Mesenchymal stem cell (in vitro differentiated cells and primary cell): ENCODE measurements around the gene CEACAM8.

Source experiments
- DNase-seq: peaks from one replicate; pipeline ENCODE4 v3.0.0-alpha.2; 2013
- H2AFZ ChIP-seq: one replicate; pipeline ENCODE4 v1.6.1; 2013; ENCODE audit warnings: low read depth, mild to moderate bottlenecking, control low read depth, inconsistent platforms, low read length, moderate library complexity
- H2AK5ac ChIP-seq: 2 replicates; pipeline ENCODE4 v1.6.1; 2013; ENCODE audit warnings: low read length, moderate library complexity, mild to moderate bottlenecking, inconsistent platforms; ENCODE audit not compliant: severe bottlenecking
- H2BK120ac ChIP-seq: one replicate; pipeline ENCODE4 v1.6.1; 2013; ENCODE audit warnings: low read depth, mild to moderate bottlenecking, inconsistent platforms, low read length, moderate library complexity
- H2BK12ac ChIP-seq, 2 experiments: one replicate each; pipeline ENCODE4 v1.6.1; 2013; ENCODE audit warnings: inconsistent platforms in 2 of 2, low read length in 2 of 2, mild to moderate bottlenecking in 2 of 2, moderate library complexity in 2 of 2, control low read depth in 1 of 2
- H2BK15ac ChIP-seq: one replicate; pipeline ENCODE4 v1.6.1; 2013; ENCODE audit warnings: mild to moderate bottlenecking, low read depth, inconsistent platforms; ENCODE audit not compliant: poor library complexity, severe bottlenecking
- H2BK5ac ChIP-seq: 2 replicates; pipeline ENCODE4 v1.6.1; 2013; ENCODE audit warnings: low read depth, mild to moderate bottlenecking, low read length, control low read depth, inconsistent platforms; ENCODE audit not compliant: poor library complexity, severe bottlenecking
- H3K14ac ChIP-seq, 2 experiments: one replicate each; pipeline ENCODE4 v1.6.1; 2013; ENCODE audit warnings: inconsistent platforms in 2 of 2, low read length in 2 of 2, control low read depth in 1 of 2, mild to moderate bottlenecking in 1 of 2, moderate library complexity in 1 of 2
- H3K18ac ChIP-seq, 2 experiments: one replicate each; pipeline ENCODE4 v1.6.1; 2013; ENCODE audit warnings: inconsistent platforms in 2 of 2, low read length in 2 of 2, control low read depth in 1 of 2, low read depth in 1 of 2, mild to moderate bottlenecking in 1 of 2
- H3K23ac ChIP-seq, 2 experiments: one replicate each; pipeline ENCODE4 v1.6.1; 2013; ENCODE audit warnings: inconsistent platforms in 2 of 2, low read length in 2 of 2, mild to moderate bottlenecking in 2 of 2, moderate library complexity in 2 of 2, control low read depth in 1 of 2
- H3K27ac ChIP-seq: 2 replicates; pipeline ENCODE4 v1.5.1; 2013; ENCODE audit warnings: mild to moderate bottlenecking, moderate library complexity, low read length, control low read depth, inconsistent platforms; ENCODE audit not compliant: poor library complexity, severe bottlenecking
- H3K27me3 ChIP-seq, 2 experiments: 2 replicates each; pipeline versions ENCODE4 v1.6.1 to v1.7.0; 2013; ENCODE audit warnings: low read length in 2 of 2, mild to moderate bottlenecking in 2 of 2, moderate library complexity in 2 of 2, control low read depth in 1 of 2, inconsistent platforms in 1 of 2; ENCODE audit not compliant: control insufficient read depth in 1 of 2, insufficient read depth in 1 of 2
- H3K36me3 ChIP-seq, 2 experiments: 2 replicates each; pipeline versions ENCODE4 v1.6.1 to v1.7.0; 2013; ENCODE audit warnings: low read length in 2 of 2, control low read depth in 1 of 2, inconsistent platforms in 1 of 2, low read depth in 1 of 2, mild to moderate bottlenecking in 1 of 2; ENCODE audit not compliant: insufficient read depth in 2 of 2, control insufficient read depth in 1 of 2
- H3K4ac ChIP-seq, 2 experiments: one replicate each; pipeline ENCODE4 v1.6.1; 2013; ENCODE audit warnings: inconsistent platforms in 2 of 2, low read length in 2 of 2, mild to moderate bottlenecking in 2 of 2, moderate library complexity in 2 of 2, control low read depth in 1 of 2, low read depth in 1 of 2
- H3K4me1 ChIP-seq: 2 replicates; pipeline ENCODE4 v1.6.1; 2013; ENCODE audit warnings: low read depth, low read length, control low read depth; ENCODE audit not compliant: control insufficient read depth, insufficient read depth
- H3K4me2 ChIP-seq: 2 replicates; pipeline ENCODE4 v1.6.1; 2013; ENCODE audit warnings: low read length, mild to moderate bottlenecking, inconsistent platforms; ENCODE audit not compliant: poor library complexity, severe bottlenecking
- H3K4me3 ChIP-seq, 2 experiments: 2 replicates each; pipeline versions ENCODE4 v1.5.1 to v1.7.0; 2013; ENCODE audit warnings: low read length in 2 of 2, mild to moderate bottlenecking in 2 of 2, control low read depth in 1 of 2, low read depth in 1 of 2; ENCODE audit not compliant: insufficient read depth in 1 of 2
- H3K79me1 ChIP-seq: replicated peaks from 2 replicates; pipeline ENCODE4 v1.6.1; 2013; ENCODE audit warnings: mild to moderate bottlenecking, control low read depth, low read length, inconsistent platforms; ENCODE audit not compliant: poor library complexity, severe bottlenecking
- H3K9ac ChIP-seq: 2 replicates; pipeline ENCODE4 v1.7.0; 2013; ENCODE audit warnings: mild to moderate bottlenecking, low read length, moderate library complexity
- H3K9me3 ChIP-seq: 2 replicates; pipeline ENCODE4 v1.7.0; 2013; ENCODE audit warnings: mild to moderate bottlenecking, low read length; ENCODE audit not compliant: control insufficient read depth
- H4K8ac ChIP-seq: one replicate; pipeline ENCODE4 v1.6.1; 2013; ENCODE audit warnings: inconsistent platforms, mild to moderate bottlenecking, low read length, moderate library complexity
- H4K91ac ChIP-seq: one replicate; pipeline ENCODE4 v1.6.1; 2013; ENCODE audit warnings: mild to moderate bottlenecking, low read length, inconsistent platforms
- WGBS: methylation state at CpG from one replicate; pipeline ENCODE4 v1.1.7; 2013; ENCODE audit warnings: mixed read lengths; 5-methylcytosine and 5-hydroxymethylcytosine counted together

The CEACAM8 gene

DNA sequence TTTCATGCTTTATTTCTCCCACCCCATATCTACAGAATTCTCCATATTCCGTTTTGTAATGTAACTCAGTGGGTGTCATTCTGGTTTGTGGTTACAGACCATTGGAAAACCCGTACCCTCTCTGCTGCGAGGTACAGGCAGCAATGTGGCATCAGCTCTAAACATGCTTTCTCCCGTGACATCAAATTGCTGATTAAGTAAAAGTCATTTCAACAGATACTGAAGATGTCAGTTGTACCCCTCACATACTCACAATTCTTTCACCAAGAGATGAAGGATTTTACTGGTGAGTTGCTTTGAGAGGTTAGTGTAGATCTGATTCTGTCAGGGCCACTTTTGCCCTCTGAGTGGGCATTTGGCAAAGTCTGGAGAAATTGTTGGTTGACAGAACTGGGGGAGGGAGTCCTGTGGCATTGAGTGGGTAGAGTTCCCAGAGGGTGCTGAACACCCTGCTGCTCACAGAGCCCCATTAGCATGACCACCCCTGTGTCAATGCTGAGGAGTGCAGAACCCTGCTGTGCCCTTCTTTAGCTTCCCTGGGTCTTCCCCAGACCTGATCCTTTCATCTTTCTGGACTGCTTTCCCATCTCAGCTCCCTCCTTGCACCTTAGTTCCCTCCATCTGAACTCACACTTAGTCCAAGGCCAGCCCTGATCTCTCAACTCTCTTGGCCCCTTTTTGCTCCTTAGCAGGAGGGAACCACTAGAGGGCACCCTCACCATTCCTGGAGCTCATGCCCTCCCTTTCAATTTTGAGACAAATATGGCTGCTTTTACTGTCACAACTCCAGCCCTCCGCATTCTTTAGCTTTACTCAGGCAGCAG is 39.9 kb upstream of the CEACAM8 start:
- no peaks in the 10 kb centered on the region for H3K4me1 ChIP-seq
- H3K4me2 ChIP-seq: no peak overlapping the region
- WGBS: 55% methylated on average over 4 of the region's 5 CpGs
- no peak overlapping the region for H4K91ac ChIP-seq
- DNase-seq: no peak
- no peak overlapping the region for H3K14ac ChIP-seq
- H3K9me3 ChIP-seq: peaks cover 7% of the 10 kb centered on the region
- H2AK5ac ChIP-seq: no peak overlapping the region
- H3K4me3 ChIP-seq: no peak overlapping the region
- no peak overlapping the region for H2BK120ac ChIP-seq
- no peak overlapping the region for H2BK15ac ChIP-seq
- H2BK5ac ChIP-seq: no peak overlapping the region
- no peak overlapping the region for H2AFZ ChIP-seq
- no peak overlapping the region for H3K4ac ChIP-seq
- peaks cover 0 to 32% of the 10 kb centered on the region in 2 experiments for H3K27me3 ChIP-seq
- no peak overlapping the region for H4K8ac ChIP-seq
- no peak overlapping the region for H3K23ac ChIP-seq
- no peak overlapping the region for H3K9ac ChIP-seq
- no peaks in the 10 kb centered on the region for H3K36me3 ChIP-seq
- H3K79me1 ChIP-seq: no peaks in the 10 kb centered on the region
- no peak overlapping the region for H2BK12ac ChIP-seq
- no peak overlapping the region for H3K18ac ChIP-seq
- H3K27ac ChIP-seq: no peak overlapping the region

DNA sequence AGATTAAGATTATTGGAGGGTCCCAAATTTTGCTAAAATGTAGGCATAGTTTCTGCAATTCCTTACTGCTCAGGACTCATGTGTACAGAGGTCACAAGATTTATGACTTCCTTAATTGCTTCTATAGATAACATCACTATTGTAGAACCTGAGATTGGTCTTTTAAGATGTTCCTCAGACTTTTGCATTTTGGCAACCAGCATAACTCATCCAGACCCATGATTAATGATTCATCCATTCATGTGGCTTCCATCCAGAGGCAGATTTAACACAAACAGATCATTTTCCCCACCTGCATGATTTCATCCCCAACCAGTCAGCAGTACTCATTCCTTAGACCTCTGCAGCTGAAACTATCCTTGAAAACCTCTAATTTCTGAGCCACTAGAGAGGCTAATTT is 34.5 kb upstream of the CEACAM8 start:
- Histone ChIP-seq H3K4me1 (no peaks in the 10 kb centered on the region), H3K18ac (no peak overlapping the region), H3K27ac (no peak overlapping the region), H3K14ac (no peak overlapping the region), H2AFZ (no peak overlapping the region), H2BK15ac (no peak overlapping the region), H2BK12ac (no peak overlapping the region), H3K4me2 (no peak overlapping the region), H3K4ac (no peak overlapping the region), H3K23ac (no peak overlapping the region), H2BK5ac (no peak overlapping the region), H3K4me3 (no peak overlapping the region), H4K91ac (no peak overlapping the region), H3K9ac (no peak overlapping the region), H4K8ac (no peak overlapping the region), H3K9me3 (peaks cover 13% of the 10 kb centered on the region), H3K79me1 (no peaks in the 10 kb centered on the region), H2AK5ac (no peak overlapping the region), H3K36me3 (no peaks in the 10 kb centered on the region), H3K27me3 (peaks cover 0 to 46% of the 10 kb centered on the region in 2 experiments), H2BK120ac (no peak overlapping the region)
- DNase-seq: no peak

DNA sequence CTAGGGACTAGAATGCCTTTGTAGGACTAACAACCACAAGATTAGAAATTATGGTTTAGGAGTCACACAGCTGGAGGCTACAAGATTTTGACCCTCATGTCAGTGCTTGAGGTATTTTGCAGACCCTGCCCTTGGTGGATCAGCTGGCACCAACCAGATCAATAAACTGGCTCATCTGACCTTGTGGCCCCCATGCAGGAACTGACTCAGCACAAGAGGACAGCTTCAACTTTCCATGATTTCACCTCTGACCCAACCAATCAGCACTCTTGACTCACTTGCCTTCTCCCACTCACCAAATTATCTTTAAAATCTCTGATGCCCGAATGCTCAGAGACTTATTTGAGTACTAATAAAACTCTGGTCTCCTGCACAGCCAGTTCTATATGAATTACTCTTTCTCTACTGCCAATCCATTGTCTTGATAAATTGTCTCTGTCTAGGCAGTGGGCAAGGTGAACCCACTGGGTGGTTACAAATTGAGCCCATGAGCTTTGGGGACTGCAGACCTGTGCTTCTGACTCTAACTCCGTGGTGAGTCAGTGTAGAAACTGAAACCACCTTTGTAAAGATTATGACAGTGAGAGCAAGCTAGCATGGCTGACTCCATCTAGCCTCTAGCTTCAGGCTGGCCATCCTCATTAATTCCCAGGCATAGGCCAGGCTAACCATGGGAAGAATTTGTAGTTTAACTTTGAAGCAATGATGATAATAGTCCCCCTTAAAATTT is 33.9 kb upstream of the CEACAM8 start:
- H3K79me1 ChIP-seq: no peaks in the 10 kb centered on the region
- H4K91ac ChIP-seq: no peak overlapping the region
- 10% methylated on average over 2 of the region's 2 CpGs for WGBS
- no peak overlapping the region for H3K27ac ChIP-seq
- no peak overlapping the region for H3K14ac ChIP-seq
- no peak overlapping the region for H2BK12ac ChIP-seq
- DNase-seq: no peak
- H3K4me2 ChIP-seq: no peak overlapping the region
- no peak overlapping the region for H2AK5ac ChIP-seq
- peaks cover 0 to 42% of the 10 kb centered on the region in 2 experiments for H3K27me3 ChIP-seq
- H4K8ac ChIP-seq: no peak overlapping the region
- no peak overlapping the region for H3K23ac ChIP-seq
- H2AFZ ChIP-seq: no peak overlapping the region
- no peak overlapping the region for H2BK5ac ChIP-seq
- no peaks in the 10 kb centered on the region for H3K36me3 ChIP-seq
- H3K4me1 ChIP-seq: no peaks in the 10 kb centered on the region
- no peak overlapping the region for H3K9ac ChIP-seq
- no peak overlapping the region for H3K4me3 ChIP-seq
- H2BK15ac ChIP-seq: no peak overlapping the region
- peaks cover 13% of the 10 kb centered on the region for H3K9me3 ChIP-seq
- no peak overlapping the region for H2BK120ac ChIP-seq
- H3K4ac ChIP-seq: no peak overlapping the region
- H3K18ac ChIP-seq: no peak overlapping the region

DNA sequence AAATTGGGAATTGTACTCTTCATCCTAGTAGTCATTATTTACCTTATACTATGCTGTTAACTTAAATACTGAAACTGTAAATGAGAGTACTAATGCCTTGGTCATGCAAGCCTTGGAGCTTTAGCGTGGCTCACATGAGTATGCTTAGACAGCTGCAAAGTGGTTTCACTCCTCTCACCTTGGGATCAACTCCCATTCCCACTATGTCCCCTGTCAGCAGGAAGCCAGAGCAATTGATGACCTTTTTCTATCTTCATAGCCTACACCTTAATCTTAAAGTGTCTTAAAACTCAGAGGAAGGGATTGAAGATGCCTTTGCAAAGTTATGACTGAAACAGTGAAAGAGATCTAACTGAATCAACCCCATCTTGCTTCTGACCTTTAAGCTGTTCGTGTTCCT is 33.2 kb upstream of the CEACAM8 start:
- Histone ChIP-seq H3K27me3 (peaks cover 0 to 40% of the 10 kb centered on the region in 2 experiments), H4K8ac (no peak overlapping the region), H3K4me1 (no peaks in the 10 kb centered on the region), H3K79me1 (no peaks in the 10 kb centered on the region), H3K36me3 (no peaks in the 10 kb centered on the region), H3K18ac (no peak overlapping the region), H2BK5ac (no peak overlapping the region), H2AK5ac (no peak overlapping the region), H3K23ac (no peak overlapping the region), H3K4me3 (no peak overlapping the region), H3K4me2 (no peak overlapping the region), H3K14ac (no peak overlapping the region), H3K9me3 (peaks cover 13% of the 10 kb centered on the region), H2BK12ac (no peak overlapping the region), H4K91ac (no peak overlapping the region), H2BK120ac (no peak overlapping the region), H2BK15ac (no peak overlapping the region), H3K9ac (no peak overlapping the region), H2AFZ (no peak overlapping the region), H3K27ac (no peak overlapping the region), H3K4ac (no peak overlapping the region)
- DNase-seq: no peak
- WGBS: 5% methylated on average over 1 of the region's 2 CpGs
